Psoas muscle (tissue), 8 donors: ENCODE measurements around the gene RASSF3. TPM values are rescaled to one million over a fixed set of nuclear protein-coding genes. Genes with fewer than 3 reads are reported as not detected.

Experiments
- ATAC-seq, 4 donors: fragments of 200-7000 bp; cut with Tn5 transposase; one replicate each; pipeline ENCODE4 v1.9.1; 2020; ENCODE audit warnings: moderate library complexity in 3 of 4, mild to moderate bottlenecking in 2 of 4
- DNase-seq, 2 donors: peaks; one replicate each; pipeline ENCODE4 v3.0.0-alpha.2; 2020
- H3K27ac ChIP-seq: fragments of 200-600 bp; one replicate; pipeline ENCODE4 v1.8.0; 2022
- H3K27me3 ChIP-seq, 3 donors: fragments of 200-600 bp in 1 of 3; one replicate each; pipeline versions ENCODE4 v1.6.1 to v1.8.0; 2013 to 2022; ENCODE audit warnings: low read length in 2 of 3, mild to moderate bottlenecking in 2 of 3, moderate library complexity in 1 of 3; ENCODE audit not compliant: insufficient read depth in 3 of 3
- H3K36me3 ChIP-seq, 2 donors: fragments of 200-600 bp in 1 of 2; one replicate each; pipeline versions ENCODE4 v1.6.1 to v1.8.0; 2013 to 2022; ENCODE audit warnings: low read depth in 1 of 2, mild to moderate bottlenecking in 1 of 2, moderate library complexity in 1 of 2; ENCODE audit not compliant: insufficient read depth in 1 of 2
- H3K4me1 ChIP-seq: fragments of 200-600 bp; one replicate; pipeline ENCODE4 v1.8.0; 2022
- H3K4me3 ChIP-seq: fragments of 200-600 bp; one replicate; pipeline ENCODE4 v1.8.0; 2022; ENCODE audit warnings: mild to moderate bottlenecking
- H3K9me3 ChIP-seq: fragments of 200-600 bp; one replicate; pipeline ENCODE4 v1.8.0; 2022
- WGBS, 3 donors: extraction: QIAGEN DNeasy Blood & Tissue Kit; methylation state at CpG; one replicate each; pipeline versions ENCODE4 v1.1.6 to v1.1.7; 2013; 5-methylcytosine and 5-hydroxymethylcytosine counted together
- intact Hi-C, 2 donors: fragments of 100-400 bp; cut with DNase I; formaldehyde crosslinking; loops; one replicate each; pipeline versions ENCODE4 v1.11.0 to v1.14.2; 2022
- polyA plus RNA-seq, 3 donors: library from polyadenylated mRNA; stranded (reverse); fragments of 200-250 nt; gene quantifications; one replicate each; pipeline ENCODE4 v1.2.3, GENCODE V29; 2013
- total RNA-seq, 4 donors: library from RNA; stranded (reverse); fragmentation: NEBNext Ultra II Directional in 2 of 4; extraction: Animal tissue kit (Norgen Biotek cat#: 25700) in 2 of 4; gene quantifications; one replicate each; pipeline versions ENCODE4 v1.2.1 to v1.2.4, GENCODE V29; 2021 to 2023
- TF ChIP-seq, protein P1 (sequence below): fragments of 200-600 bp; IDR thresholded peaks from one replicate; pipeline ENCODE4 v1.8.0; 2022; ENCODE audit warnings: antibody characterized with exemption
- donor health status: healthy with polysubstance abuse.
- donor health status: DM: no; HTN: no; CAD: no; lungs with moderate emphysema.
- donor health status: Bipolar disorder and iron deficiency.
- donor health status: healthy.
- donor health status: DM: yes; HTN: yes; CAD: no.
- donor health status: DM: no; HTN: no; CAD: no.
- donor health status: DM: no; HTN: no; CAD: no.
- donor health status: DM: yes; HTN: yes; CAD: no.

Gene RASSF3
- total and polyA plus RNA-seq, 7 donors: 4.9 to 30.6 (median 14.5) TPM

DNA sequence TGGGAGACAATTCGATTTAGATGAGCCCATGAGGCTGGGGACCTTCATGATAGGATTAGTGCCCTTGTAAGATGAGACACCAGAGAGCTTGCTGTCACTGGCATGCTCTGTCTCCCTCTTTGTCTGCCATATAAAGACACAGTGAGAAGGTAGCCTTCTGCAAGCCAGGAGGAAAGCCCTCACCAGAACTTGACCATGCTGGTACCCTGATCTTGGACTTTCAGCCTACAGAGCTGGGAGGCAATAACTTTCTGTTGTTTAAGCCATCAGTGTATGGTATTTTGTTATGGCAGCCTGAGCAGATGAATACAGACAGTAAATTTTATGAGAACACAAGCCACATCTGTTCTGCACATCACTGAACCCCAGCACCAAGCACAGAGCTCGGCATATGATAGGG is 38.1 kb upstream of the RASSF3 start:
- ATAC-seq: no peak
- intact Hi-C loops: no loop called here
- H3K4me1 ChIP-seq: peaks cover 21% of the 10 kb centered on the region
- no peak for DNase-seq
- TF ChIP-seq, protein P1, sequence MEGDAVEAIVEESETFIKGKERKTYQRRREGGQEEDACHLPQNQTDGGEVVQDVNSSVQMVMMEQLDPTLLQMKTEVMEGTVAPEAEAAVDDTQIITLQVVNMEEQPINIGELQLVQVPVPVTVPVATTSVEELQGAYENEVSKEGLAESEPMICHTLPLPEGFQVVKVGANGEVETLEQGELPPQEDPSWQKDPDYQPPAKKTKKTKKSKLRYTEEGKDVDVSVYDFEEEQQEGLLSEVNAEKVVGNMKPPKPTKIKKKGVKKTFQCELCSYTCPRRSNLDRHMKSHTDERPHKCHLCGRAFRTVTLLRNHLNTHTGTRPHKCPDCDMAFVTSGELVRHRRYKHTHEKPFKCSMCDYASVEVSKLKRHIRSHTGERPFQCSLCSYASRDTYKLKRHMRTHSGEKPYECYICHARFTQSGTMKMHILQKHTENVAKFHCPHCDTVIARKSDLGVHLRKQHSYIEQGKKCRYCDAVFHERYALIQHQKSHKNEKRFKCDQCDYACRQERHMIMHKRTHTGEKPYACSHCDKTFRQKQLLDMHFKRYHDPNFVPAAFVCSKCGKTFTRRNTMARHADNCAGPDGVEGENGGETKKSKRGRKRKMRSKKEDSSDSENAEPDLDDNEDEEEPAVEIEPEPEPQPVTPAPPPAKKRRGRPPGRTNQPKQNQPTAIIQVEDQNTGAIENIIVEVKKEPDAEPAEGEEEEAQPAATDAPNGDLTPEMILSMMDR: no peak
- no peaks in the 10 kb centered on the region for H3K27me3 ChIP-seq
- H3K9me3 ChIP-seq: peaks cover 9% of the 10 kb centered on the region
- H3K4me3 ChIP-seq: no peak overlapping the region
- H3K36me3 ChIP-seq: no peaks in the 10 kb centered on the region
- H3K27ac ChIP-seq: no peak overlapping the region
- 92 to 97% (median 93%) methylated on average over 2 of the region's 2 CpGs for WGBS, 3 donors

DNA sequence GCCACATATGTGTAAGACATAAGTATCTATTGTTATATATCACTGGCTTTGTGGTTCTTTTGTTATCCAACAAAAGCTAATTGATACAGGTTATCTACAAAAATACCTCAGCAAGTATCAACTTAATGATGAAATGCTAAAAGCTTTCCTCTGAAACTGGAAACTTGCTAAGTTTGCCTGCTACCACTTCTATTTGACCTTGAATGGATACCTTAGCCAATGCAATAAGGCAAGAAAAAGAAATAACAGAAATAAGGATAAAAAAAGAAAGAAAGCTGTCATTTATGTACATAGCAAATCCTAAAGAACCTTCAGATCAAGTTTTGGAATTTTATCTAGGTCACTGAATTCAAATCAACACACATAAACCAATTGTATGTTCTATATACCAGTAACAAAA is 35.5 kb upstream of the RASSF3 start:
- H3K4me1 ChIP-seq: peaks cover 10% of the 10 kb centered on the region
- TF ChIP-seq, protein P1: no peak

DNA sequence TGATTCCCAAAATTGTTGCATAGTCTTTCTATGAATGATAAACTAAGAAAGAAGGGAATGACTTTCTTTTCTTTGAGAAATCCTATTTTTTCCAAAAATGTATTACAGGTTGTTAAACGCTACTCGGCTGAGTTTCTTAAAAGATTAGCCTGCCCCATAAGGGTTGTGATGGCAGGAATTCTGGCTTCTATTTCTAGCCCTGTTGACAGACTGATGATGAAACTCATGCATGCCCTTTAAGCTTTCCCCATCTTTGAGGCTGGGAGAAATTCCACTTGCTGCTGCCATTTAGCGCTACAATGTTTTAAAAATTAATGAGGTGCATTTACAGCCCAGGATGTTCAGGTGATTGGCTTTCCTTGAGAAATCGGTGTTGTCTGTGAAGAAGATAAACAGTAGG is 33.2 kb upstream of the RASSF3 start:
- peak in 2 of 4 donors; percentile 64 to 82 for ATAC-seq
- DNase-seq: no peak
- intact Hi-C loops: no loop called here
- Histone ChIP-seq H3K4me1 (peaks cover 6% of the 10 kb centered on the region), H3K27ac (no peak overlapping the region), H3K9me3 (peaks cover 9% of the 10 kb centered on the region), H3K4me3 (peak overlapping the region; percentile 40), H3K36me3 (no peaks in the 10 kb centered on the region), H3K27me3 (no peaks in the 10 kb centered on the region)
- WGBS, 3 donors: 39 to 71% (median 51%) methylated on average over 4 of the region's 4 CpGs
- TF ChIP-seq, protein P1: no peak

More for the DNA sequence above, 35.5 kb upstream of the RASSF3 start:
- DNase-seq (no peak), ATAC-seq (no peak)
- intact Hi-C loops: no loop called here
- Histone ChIP-seq H3K36me3 (no peaks in the 10 kb centered on the region), H3K27ac (no peak overlapping the region), H3K27me3 (no peaks in the 10 kb centered on the region), H3K9me3 (peaks cover 9% of the 10 kb centered on the region), H3K4me3 (no peak overlapping the region)

DNA sequence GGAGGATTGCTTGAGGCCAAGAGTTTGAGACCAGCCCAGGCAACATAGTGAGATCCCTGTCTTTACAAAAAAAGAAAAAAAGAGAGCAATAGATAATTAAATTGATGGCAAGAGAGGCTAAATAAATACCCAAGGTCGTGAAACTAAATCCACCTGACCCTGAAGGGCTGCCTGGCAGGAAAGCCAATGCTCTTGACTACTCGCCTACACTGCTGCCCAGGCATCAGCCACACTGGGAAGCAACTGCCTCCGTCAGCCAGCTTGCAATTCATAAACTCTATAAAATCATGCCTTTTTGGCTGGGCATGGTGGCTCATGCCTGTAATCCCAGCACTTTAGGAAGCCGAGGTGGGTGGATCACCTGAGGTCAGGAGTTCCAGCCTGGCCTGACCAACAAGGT is 31.7 kb upstream of the RASSF3 start:
- Histone ChIP-seq H3K27ac (no peak overlapping the region), H3K4me1 (peaks cover 14% of the 10 kb centered on the region), H3K27me3 (no peaks in the 10 kb centered on the region), H3K9me3 (peaks cover 9% of the 10 kb centered on the region), H3K4me3 (no peak overlapping the region), H3K36me3 (no peaks in the 10 kb centered on the region)
- 37 to 67% (median 49%) methylated on average over 4 of the region's 4 CpGs for WGBS, 3 donors
- TF ChIP-seq, protein P1: no peak
- ATAC-seq (no peak), DNase-seq (no peak)
- intact Hi-C loops: no loop called here

DNA sequence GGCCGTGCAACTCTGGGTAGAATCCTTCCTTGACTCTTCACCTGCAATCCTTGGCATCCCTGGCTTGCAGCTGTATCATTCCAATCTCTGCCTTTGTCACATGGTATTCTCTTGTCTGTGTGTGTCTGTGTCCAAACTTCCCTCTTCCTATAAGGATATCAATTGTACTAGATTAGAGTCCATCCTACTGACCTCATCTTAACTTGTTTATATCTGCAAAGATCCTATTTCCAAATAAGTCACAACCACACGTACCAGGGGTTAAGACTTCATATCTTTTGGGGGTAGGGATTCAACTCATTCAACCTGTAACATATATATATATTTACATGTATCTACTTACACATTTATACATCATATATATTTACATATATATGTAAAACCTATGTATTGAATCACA is 29.6 kb upstream of the RASSF3 start:
- H3K9me3 ChIP-seq: no peaks in the 10 kb centered on the region
- H3K36me3 ChIP-seq: no peaks in the 10 kb centered on the region
- no peak overlapping the region for H3K4me3 ChIP-seq
- H3K4me1 ChIP-seq: peaks cover 19% of the 10 kb centered on the region
- ATAC-seq: no peak
- no peak for DNase-seq
- WGBS, 3 donors: 50 to 85% (median 63%) methylated on average over 2 of the region's 2 CpGs
- no peaks in the 10 kb centered on the region for H3K27me3 ChIP-seq
- intact Hi-C loops: no loop called here
- no peak overlapping the region for H3K27ac ChIP-seq
- TF ChIP-seq, protein P1: no peak
